ENCODE results near the gene HLTF. TPM values are rescaled to one million over a fixed set of nuclear protein-coding genes. Genes with fewer than 3 reads are reported as not detected.

HLTF gene
- total and polyA plus RNA-seq, 2 of the 13 experiments (the other 11 are each of a cell fraction or from before 2014, with no cell fraction given) = 12.0 to 22.9 TPM

DNA sequence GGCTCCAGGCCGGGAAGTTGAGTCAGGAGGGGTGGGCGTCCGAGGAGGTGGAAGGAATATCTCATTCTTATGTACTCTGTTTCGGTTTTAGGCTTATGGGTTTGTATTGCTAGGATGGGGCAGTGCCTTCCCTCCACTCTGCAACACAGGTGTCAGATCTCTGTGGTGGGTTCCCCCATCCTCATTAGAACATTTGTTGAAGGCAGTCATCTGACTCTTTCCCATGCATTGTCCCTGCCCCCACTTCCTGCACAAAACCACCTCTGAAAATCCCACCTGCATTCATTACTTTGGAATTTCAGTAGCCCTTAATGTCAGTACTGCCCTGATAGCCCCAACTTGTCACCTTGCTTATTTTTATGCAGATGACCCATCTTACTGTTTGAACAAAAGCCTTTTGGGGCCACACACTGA lies 65.5 kb downstream of the HLTF start:
- peaks cover 3 to 22% of the 10 kb centered on the region in 2 experiments; a peak in 3 of 5 replicates for H3K36me3 ChIP-seq (replicated peaks in 1 of 2; ENCODE audit: control insufficient read depth in 1 of 2, insufficient read depth in 2 of 2, low read length in 2 of 2)
- H3K4me3 ChIP-seq (replicated peaks in 1 of 3; ENCODE audit: insufficient read depth in 1 of 3, low read depth in 2 of 3, low read length in 3 of 3) = no peak overlapping the region
- no peak overlapping the region for H2AFZ ChIP-seq (ENCODE audit: low read length)
- in situ Hi-C loops (cut with HindIII; ENCODE audit: extremely low pct_ligation_motif_present, low pct_unique_long_range_greater_than_20kb) = no loop called here
- ChIA-PET CTCF (ENCODE audit: low intra/inter-chr PET ratio, low total read pairs) (no interaction called here), POLR2A (no interaction called here)
- H4K20me1 ChIP-seq (ENCODE audit: insufficient read depth, low read length) = no peaks in the 10 kb centered on the region
- no peak overlapping the region for H3K9ac ChIP-seq (ENCODE audit: insufficient read depth, low read depth, low read length)
- BruUV-seq (replicated peaks) = no TSS peak
- no peaks in the 10 kb centered on the region for H3K79me2 ChIP-seq (ENCODE audit: insufficient read depth, low read length)
- H3K4me1 ChIP-seq (ENCODE audit: insufficient read depth, low read length) = peaks cover 23% of the 10 kb centered on the region
- no peak overlapping the region for H3K4me2 ChIP-seq (ENCODE audit: low read depth, low read length)
- intact Hi-C loops (cut with micrococcal nuclease; ENCODE audit: unreplicated experiment) = no loop called here
- TF ChIP-seq ZNF777 (CRISPR knock-in tag; IDR thresholded peaks at IDR 0.05) (no peak), EP300 (IDR thresholded peaks at IDR 0.05; ENCODE audit: low read depth in 2 of 2, low read length in 2 of 2) (no peak), EP300 (CRISPR knock-in tag; IDR thresholded peaks at IDR 0.05; ENCODE audit: borderline replicate concordance) (no peak), REPIN1 (CRISPR knock-in tag; IDR thresholded peaks at IDR 0.05; ENCODE audit: borderline replicate concordance, low read depth) (no peak), ZNF350 (CRISPR knock-in tag; IDR thresholded peaks at IDR 0.05; ENCODE audit: borderline replicate concordance, low read depth) (no peak), NR2C2 (CRISPR knock-in tag; IDR thresholded peaks at IDR 0.05; ENCODE audit: borderline replicate concordance) (no peak), ZNF556 (CRISPR knock-in tag; IDR thresholded peaks at IDR 0.05; ENCODE audit: borderline replicate concordance) (no peak), ATRX (CRISPR knock-in tag; IDR thresholded peaks at IDR 0.05; ENCODE audit: borderline replicate concordance) (no peak)
- H3K27me3 ChIP-seq (ENCODE audit: control insufficient read depth in 1 of 2, insufficient read depth in 2 of 2, low read length in 2 of 2) = no peaks in the 10 kb centered on the region
- H3K9me3 ChIP-seq (ENCODE audit: low read length) = peaks cover 8% of the 10 kb centered on the region; the same call in 1 of the 2 replicates
- 95% methylated on average over 4 of the region's 4 CpGs for WGBS (ENCODE audit: low lambda C conversion rate)
- H3K27ac ChIP-seq (ENCODE audit: extremely low read length, insufficient read depth, low read length) = no peak overlapping the region
- DNase-seq (ENCODE audit: low spot score) (no peak), FAIRE-seq (no peak), ATAC-seq (no peak)

DNA sequence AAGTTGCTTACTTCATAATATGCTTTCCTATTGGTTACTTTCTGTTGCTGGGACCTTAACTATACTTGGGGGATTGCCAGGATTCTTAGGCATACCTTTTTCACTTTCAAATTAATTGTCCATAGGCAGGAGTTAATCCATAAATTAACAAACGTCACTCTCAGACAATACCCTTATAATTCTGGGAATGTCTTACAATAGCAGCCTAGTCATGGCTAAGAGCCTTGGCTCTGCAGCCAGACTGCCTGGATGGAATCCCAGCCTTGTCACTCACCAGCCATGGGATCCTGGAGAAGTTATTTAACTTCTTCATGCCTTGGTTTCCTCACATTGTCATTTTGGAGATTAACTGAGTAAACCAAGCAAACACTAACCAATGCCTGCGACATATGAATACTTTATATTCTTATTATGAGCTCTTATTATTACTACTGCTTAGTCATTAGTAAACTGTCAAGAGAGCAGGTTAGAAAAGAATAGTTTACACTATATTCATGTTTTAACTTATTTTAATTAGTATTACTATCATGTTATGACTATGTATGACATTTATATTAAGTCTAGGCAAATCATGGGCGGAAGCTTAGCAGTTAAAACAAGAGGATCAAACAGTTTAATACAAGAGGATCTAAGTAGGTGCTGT lies 66.0 kb downstream of the HLTF start:
- Histone ChIP-seq H3K27ac (ENCODE audit: extremely low read length, insufficient read depth, low read length) (no peak overlapping the region), H3K36me3 (replicated peaks in 1 of 2; ENCODE audit: control insufficient read depth in 1 of 2, insufficient read depth in 2 of 2, low read length in 2 of 2) (peaks cover 3 to 22% of the 10 kb centered on the region in 2 experiments; a peak in 3 of 5 replicates), H3K4me2 (ENCODE audit: low read depth, low read length) (no peak overlapping the region), H3K4me1 (ENCODE audit: insufficient read depth, low read length) (peaks cover 23% of the 10 kb centered on the region), H3K27me3 (ENCODE audit: control insufficient read depth in 1 of 2, insufficient read depth in 2 of 2, low read length in 2 of 2) (no peaks in the 10 kb centered on the region), H3K9ac (ENCODE audit: insufficient read depth, low read depth, low read length) (no peak overlapping the region), H4K20me1 (ENCODE audit: insufficient read depth, low read length) (no peaks in the 10 kb centered on the region), H3K4me3 (replicated peaks in 1 of 3; ENCODE audit: insufficient read depth in 1 of 3, low read depth in 2 of 3, low read length in 3 of 3) (no peak overlapping the region), H2AFZ (ENCODE audit: low read length) (no peak overlapping the region), H3K79me2 (ENCODE audit: insufficient read depth, low read length) (no peaks in the 10 kb centered on the region), H3K9me3 (ENCODE audit: low read length) (peaks cover 8% of the 10 kb centered on the region; the same call in 1 of the 2 replicates)
- CTCF ChIA-PET (ENCODE audit: low intra/inter-chr PET ratio, low total read pairs) = no interaction called here
- POLR2A ChIA-PET = no interaction called here
- FAIRE-seq (no peak), DNase-seq (ENCODE audit: low spot score) (no peak), ATAC-seq (no peak)
- 98% methylated on average over 3 of the region's 3 CpGs for WGBS (ENCODE audit: low lambda C conversion rate)
- intact Hi-C loops (cut with micrococcal nuclease; ENCODE audit: unreplicated experiment) = no loop called here
- no TSS peak for BruUV-seq (replicated peaks)
- in situ Hi-C loops (cut with HindIII; ENCODE audit: extremely low pct_ligation_motif_present, low pct_unique_long_range_greater_than_20kb) = no loop called here
- no peak for TF ChIP-seq EZH2 (conservative IDR thresholded peaks at IDR 0.05; ENCODE audit: low read depth, low read length)
- TF ChIP-seq ZNF792 (CRISPR knock-in tag; IDR thresholded peaks at IDR 0.05) = no peak
- TF ChIP-seq TOPORS (CRISPR knock-in tag; IDR thresholded peaks at IDR 0.05) = no peak
- TF ChIP-seq, protein P1, sequence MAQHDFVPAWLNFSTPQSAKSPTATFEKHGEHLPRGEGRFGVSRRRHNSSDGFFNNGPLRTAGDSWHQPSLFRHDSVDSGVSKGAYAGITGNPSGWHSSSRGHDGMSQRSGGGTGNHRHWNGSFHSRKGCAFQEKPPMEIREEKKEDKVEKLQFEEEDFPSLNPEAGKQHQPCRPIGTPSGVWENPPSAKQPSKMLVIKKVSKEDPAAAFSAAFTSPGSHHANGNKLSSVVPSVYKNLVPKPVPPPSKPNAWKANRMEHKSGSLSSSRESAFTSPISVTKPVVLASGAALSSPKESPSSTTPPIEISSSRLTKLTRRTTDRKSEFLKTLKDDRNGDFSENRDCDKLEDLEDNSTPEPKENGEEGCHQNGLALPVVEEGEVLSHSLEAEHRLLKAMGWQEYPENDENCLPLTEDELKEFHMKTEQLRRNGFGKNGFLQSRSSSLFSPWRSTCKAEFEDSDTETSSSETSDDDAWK (CRISPR knock-in tag; IDR thresholded peaks at IDR 0.05) = no peak
- no peak for TF ChIP-seq YY1 (IDR thresholded peaks at IDR 0.05; ENCODE audit: insufficient read depth, insufficient replicate concordance, low read depth, low read length)
- no peak for TF ChIP-seq TEAD2 (CRISPR knock-in tag; IDR thresholded peaks at IDR 0.05)
- TF ChIP-seq, protein P2, sequence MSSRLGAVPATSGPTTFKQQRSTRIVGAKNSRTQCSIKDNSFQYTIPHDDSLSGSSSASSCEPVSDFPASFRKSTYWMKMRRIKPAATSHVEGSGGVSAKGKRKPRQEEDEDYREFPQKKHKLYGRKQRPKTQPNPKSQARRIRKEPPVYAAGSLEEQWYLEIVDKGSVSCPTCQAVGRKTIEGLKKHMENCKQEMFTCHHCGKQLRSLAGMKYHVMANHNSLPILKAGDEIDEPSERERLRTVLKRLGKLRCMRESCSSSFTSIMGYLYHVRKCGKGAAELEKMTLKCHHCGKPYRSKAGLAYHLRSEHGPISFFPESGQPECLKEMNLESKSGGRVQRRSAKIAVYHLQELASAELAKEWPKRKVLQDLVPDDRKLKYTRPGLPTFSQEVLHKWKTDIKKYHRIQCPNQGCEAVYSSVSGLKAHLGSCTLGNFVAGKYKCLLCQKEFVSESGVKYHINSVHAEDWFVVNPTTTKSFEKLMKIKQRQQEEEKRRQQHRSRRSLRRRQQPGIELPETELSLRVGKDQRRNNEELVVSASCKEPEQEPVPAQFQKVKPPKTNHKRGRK (CRISPR knock-in tag; IDR thresholded peaks at IDR 0.05) = no peak
- no peak for TF ChIP-seq HHEX (CRISPR knock-in tag; IDR thresholded peaks at IDR 0.05)
- TF ChIP-seq ZNF17 (CRISPR knock-in tag; IDR thresholded peaks at IDR 0.05) = no peak
- TF ChIP-seq ZNF7 (CRISPR knock-in tag; IDR thresholded peaks at IDR 0.05) = no peak
